Stimulated activated CD4-positive, alpha-beta T cell treated with anti-CD3 and anti-CD28 coated beads, Interleukin-1b, Interleukin-23, amount 100 ng/mL, for 4 hours (primary cell): Measurements from ENCODE around the gene CFAP61.

Source experiments
- DNase-seq, 2 donors: peaks; one replicate each; pipeline ENCODE4 v3.0.0-alpha.2; 2020; ENCODE audit warnings: low read depth in 2 of 2

Gene CFAP61

GRCh38 chr20:20366551-20366875 is 314.2 kb downstream of the CFAP61 start:
- DNase-seq, result no peak

GRCh38 chr20:20366876-20367574 is 314.7 kb downstream of the CFAP61 start:
- DNase-seq, result no peak

GRCh38 chr20:20367575-20368417 is 315.5 kb downstream of the CFAP61 start, which contains the start of gene INSM1:
INSM1 (plus strand) TSS chr20:20368104; CDS start chr20:20368268, 164 bp downstream.
- DNase-seq, result no peak

GRCh38 chr20:20368418-20369249 is 316.3 kb downstream of the CFAP61 start:
- DNase-seq, result no peak

GRCh38 chr20:20369250-20370093 is 317.1 kb downstream of the CFAP61 start:
- DNase-seq, result no peak

- DNase-seq, result no peak
Observed at GRCh38 chr20:20370094-20370575, 317.8 kb downstream of the CFAP61 start.

- no peak for DNase-seq
Observed at GRCh38 chr20:20371083-20371482, 318.8 kb downstream of the CFAP61 start.

GRCh38 chr20:20371681-20372080 is 319.3 kb downstream of the CFAP61 start:
- DNase-seq, result no peak

GRCh38 chr20:20373091-20373571 is 320.8 kb downstream of the CFAP61 start:
- DNase-seq, result no peak

GRCh38 chr20:20375862-20376261 is 323.5 kb downstream of the CFAP61 start:
- no peak for DNase-seq

- no peak for DNase-seq
Observed at GRCh38 chr20:20386192-20386591, 333.9 kb downstream of the CFAP61 start.

GRCh38 chr20:20390393-20390792 is 338.1 kb downstream of the CFAP61 start:
- DNase-seq, result no peak

GRCh38 chr20:20391115-20391514 is 338.8 kb downstream of the CFAP61 start:
- no peak for DNase-seq

- no peak for DNase-seq
Observed at GRCh38 chr20:20391766-20392165, 339.4 kb downstream of the CFAP61 start.

GRCh38 chr20:20393207-20394120 is 341.1 kb downstream of the CFAP61 start:
- DNase-seq, result no peak

- DNase-seq, result no peak
Observed at GRCh38 chr20:20395087-20395486, 342.8 kb downstream of the CFAP61 start.

GRCh38 chr20:20395903-20396568 is 343.7 kb downstream of the CFAP61 start:
- DNase-seq, result no peak

GRCh38 chr20:20396794-20397193 is 344.5 kb downstream of the CFAP61 start:
- DNase-seq, result no peak

GRCh38 chr20:20398123-20398522 is 345.8 kb downstream of the CFAP61 start:
- DNase-seq, result no peak
